Stimulated activated CD4-positive, alpha-beta T cell treated with anti-CD3 and anti-CD28 coated beads, TNF-alpha, amount 100 ng/mL, for 48 hours (primary cell): Measurements from ENCODE around the gene CSAD.
A peak's percentile ranks its signal among the peaks of the same experiment; 100 is the strongest.
"Not testable (repeated sequence)": the region's sequence is repeated elsewhere in the genome, so short reads cannot be mapped to it uniquely, and the experiment has no call there.

Experiments used
- DNase-seq, 3 donors: peaks; one replicate each; pipeline ENCODE4 v3.0.0-alpha.2; 2020; ENCODE audit warnings: low read depth in 3 of 3

The CSAD gene

DNA sequence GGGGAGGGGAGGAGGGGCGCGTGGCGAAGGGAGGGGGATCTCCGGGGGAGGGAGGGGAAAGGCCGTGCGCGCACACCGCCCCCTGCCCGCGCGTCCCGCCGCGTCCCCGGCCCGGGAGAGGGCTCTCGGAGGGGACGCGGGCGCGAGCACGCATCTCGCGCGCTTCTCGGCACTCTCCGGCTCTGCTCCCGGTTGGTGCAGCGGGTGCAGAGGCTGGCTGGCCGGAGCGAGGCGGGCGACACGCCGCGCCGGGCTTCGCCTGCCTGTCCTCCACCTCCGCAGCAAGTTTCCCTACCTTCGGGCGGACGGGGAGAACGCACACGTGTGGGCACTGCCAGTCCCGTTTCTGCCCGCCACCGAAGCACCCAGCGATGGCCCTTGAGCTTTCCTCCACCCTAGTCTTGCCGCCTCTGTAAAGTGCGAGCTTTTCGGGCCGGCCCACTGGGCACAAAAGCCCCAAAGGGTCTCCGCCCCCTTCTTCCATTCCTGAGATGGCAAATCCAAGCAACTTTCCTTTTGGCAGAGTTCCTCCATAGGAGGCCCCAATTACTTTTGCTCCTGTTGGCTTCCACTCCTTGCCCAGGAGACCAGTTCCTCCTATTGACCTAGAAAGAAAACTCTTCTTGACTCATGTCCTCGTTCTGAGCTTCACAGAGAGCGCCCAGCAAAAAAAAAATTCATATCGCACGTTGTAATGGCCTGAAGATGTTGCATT, 363 bp upstream of the CSAD start:
- peak; percentile 54 to 73 (median 71) for DNase-seq

DNA sequence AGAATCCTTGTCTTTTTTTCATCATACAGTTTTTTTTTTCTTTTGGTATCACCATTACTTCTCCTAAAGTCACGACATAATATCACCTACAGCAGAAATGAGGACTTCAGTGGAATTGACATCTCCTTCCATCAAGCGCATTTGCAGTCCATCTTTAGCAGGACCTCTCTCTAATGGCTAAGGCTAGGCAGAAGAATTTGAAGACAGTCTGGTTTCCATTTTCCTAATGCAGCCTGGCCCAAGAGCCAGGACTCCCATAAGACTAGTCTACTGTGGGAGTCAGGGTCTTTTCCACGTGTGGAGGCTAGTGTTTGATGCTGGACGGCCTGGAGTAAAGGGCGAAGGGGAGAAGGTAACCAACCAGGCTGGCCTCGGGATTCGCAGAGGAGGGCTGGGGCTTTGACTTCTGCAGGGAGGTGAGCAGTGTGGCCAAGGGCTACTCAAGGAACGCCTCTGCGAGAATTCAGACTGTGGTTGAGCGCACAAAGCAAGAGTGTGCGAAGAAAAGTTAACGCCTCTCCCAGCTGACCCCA, 972 bp downstream of the CSAD start:
- no peak for DNase-seq

DNA sequence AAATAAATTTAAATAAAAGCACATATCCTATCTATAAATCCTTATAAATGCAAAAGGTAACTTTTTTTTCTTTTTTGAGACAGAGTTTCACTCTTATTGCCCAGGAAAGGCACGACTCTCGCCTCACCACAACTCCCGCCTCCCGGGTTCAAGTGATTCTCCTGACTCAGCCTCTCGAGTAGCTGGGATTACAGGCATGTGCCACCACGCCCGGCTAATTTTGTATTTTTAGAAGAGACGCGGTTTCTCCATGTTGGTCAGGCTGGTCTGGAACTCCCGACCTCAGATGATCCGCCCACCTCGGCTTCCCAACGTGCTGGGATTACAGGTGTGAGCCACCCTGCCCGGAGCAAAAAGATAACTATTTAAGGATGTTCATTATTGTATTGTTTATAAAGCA, 1.9 kb downstream of the CSAD start:
- DNase-seq = not testable (repeated sequence)

DNA sequence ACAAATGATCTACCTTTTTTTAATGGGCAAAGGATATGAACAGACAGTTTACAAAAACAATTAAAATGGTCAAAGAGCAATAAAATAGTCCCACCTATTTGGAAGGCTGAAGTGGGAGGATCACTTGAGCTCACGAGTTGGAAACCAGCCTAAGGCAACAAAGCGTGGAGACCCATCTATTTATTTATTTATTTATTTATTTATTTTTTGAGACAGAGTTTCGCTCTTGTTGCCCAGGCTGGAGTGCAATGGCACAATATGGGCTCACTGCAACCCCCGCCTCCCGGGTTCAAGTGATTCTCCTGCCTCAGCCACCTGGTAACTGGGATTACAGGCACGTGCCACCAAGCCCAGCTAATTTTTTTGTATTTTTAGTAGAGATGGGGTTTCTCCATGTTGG, 3.3 kb downstream of the CSAD start:
- DNase-seq = not testable (repeated sequence)

DNA sequence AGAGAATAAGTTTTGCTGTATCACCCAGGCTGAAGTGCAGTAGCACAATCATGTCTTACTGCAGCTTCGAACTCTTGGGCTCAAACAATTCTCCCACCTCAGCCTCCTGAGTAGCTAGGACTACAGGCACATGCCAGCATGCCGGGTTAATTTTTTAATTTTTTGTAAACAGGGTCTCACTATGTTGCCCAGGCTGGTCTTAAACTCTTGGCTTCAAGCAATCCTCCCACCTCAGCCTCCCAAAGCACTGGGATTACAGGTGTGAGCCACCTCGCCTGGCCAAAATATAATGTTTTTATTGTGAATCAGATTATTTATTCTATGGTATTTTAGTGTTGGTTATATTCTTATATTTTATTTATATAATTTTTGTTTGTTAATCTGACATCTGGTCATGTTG, 4.0 kb downstream of the CSAD start:
- DNase-seq = no peak

DNA sequence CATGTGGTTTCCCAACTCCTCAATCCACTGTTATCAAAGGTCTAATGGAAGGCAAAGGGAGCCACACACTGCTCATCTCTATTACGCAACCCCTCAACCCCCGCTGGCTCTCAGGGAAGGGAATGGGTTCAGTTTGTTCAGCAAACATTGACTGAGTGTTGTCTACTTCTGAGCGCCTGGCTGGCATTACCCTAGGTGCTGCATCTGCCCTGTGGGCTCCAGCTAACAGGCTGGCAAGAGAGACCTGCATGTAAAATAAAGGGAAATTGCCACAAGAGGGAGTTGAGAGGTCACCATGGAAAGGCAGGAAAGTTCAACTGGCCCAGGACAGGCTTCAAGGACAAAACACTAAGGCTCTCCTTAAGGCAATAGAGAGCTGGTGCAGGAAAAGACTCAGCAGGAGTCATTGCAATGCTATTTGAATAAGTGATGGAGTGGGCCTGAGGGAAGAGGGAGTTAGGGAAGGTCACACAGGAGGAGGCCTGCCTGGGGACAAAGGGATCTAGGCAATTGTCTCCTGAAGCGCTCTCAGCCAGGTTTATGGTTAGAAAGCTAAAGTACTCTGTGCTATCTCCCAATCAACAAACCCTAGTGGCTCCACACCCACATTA, 5.7 kb downstream of the CSAD start:
- no peak for DNase-seq

DNA sequence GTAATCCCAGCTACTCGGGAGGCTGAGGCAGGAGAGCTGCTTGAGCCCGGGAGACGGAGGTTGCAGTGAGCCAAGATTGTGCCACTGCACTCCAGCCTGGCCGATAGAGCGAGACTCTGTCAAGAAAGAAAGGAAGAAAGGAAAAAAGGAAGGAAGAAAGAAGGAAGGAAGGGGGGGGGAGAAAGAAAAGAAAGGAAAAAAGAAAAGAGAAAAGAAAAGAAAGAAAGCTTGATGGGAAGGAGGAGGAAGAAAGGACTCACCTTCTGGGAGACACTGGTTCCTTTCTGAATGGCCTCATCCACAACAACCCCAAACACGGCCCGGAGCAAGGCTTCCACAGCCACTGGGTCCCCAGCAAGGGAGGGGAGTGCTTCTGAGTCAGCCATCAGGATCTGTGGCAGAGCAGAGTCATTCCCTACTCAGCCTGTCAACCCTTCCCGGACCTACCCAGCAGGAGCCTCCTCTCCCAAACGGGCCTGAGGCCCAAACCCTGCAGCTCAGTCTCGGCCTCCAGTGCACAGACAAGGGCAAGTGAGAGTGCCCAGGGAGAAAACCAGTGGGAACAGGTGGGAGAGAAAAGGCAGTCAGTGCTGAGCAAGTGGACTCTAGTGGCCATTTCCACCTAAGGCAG, 7.5 kb downstream of the CSAD start:
- no peak for DNase-seq

DNA sequence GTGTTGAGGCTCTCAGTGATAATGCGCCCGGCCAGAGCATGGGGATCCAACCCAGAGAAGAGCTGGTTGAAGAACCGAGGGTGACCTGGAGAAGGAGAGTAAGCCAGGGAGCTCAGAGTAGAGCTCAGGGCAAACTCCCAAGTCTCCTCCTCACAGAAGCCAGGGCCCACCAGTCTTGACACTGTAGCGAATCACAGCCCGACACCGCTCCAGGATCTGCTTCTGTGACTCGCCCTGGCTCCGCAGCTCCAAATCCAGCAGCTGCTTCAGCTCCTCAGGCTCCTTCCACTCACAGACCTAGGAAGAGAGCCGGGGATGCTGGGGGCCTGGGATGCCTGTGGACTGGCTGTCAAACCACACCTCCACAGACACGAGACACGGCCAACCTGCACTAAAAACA, 8.4 kb downstream of the CSAD start:
- no peak for DNase-seq

DNA sequence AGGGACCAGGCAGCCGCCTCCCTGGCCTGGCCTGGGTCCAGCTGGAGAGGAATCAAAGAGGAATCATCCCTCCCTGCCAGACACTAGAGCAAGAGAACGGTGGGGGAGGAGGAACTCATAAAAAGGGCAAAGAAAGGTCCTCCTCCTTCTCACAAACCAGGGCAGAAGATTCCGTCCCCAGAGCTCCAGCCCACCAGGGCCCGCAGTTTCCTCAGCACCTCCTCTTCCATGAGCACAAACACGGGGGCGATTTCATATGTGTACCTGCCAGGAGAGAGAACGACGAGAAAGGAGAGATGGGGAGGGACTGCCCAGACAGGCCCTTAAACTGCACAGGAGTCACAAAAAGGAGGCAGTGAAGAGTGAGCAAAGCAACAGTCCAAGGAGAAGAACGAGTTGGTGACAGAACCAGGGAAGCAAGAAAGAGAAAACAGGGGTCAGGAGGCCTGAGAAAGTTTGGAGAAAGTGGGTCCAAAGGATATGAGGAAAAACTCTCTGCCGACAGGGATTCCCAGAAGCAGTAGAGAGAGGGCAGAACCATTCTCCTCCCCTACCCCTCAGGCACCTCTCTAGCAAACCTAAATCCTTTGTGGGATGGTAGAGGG, 8.9 kb downstream of the CSAD start:
- DNase-seq = no peak

DNA sequence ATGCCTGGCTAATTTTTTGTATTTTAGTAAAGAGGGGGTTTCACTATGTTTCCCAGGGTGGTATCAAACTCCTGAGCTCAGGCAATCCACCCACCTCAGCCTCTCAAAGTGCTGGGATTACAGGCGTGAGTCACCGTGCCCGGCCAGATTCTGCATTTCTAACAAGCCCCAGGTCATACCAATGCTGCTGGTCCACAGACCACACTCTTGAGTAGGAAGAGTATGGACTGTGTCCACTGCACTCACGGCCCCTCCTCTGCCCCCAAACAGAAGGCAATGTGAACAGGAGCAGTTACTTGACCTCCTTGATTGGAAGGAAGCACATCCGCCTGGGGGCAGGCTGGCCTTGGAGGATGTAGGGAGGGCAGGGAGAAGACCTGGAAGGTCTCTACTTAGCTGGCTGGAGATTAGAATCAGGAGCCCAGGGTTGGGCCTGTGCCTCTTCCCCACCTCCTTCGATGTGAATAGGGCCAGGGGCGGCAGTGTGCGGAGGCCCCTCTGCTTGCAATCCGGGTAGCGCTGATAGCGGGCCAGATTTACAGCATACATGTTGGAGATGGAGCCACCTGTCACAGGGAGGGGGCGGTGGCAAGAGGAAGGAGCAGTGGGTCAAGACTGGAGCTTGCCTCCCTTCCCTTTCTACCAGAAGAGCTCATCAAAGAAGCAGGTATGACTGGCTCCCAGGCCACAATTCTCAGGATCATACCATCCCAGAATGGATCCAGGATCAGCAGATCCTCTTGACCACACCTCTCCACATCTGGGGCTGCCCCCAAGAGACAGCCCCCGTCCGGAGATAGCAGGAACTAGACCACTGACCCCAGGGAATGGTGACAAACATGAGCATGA, 9.6 kb downstream of the CSAD start:
- DNase-seq = no peak

DNA sequence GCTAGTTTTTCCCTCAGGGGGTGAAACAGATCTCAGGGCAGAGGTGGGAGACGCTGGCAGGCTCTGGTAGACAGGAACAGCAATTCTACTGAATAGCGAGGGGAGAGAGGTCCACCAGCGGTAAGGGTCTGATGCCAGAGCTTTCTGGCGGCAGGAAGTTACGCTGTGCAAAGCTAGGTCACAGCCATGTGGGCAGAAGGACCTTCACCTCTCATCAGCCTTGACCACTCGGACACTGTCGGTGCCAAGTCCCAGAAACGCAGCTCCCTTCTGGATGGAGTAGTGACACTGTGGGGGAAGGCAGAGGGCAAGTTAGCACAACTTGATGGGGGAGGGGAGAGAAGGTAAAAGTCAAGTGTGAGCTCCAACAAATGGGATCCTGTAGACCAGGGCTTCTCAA, 10.5 kb downstream of the CSAD start:
- no peak for DNase-seq

DNA sequence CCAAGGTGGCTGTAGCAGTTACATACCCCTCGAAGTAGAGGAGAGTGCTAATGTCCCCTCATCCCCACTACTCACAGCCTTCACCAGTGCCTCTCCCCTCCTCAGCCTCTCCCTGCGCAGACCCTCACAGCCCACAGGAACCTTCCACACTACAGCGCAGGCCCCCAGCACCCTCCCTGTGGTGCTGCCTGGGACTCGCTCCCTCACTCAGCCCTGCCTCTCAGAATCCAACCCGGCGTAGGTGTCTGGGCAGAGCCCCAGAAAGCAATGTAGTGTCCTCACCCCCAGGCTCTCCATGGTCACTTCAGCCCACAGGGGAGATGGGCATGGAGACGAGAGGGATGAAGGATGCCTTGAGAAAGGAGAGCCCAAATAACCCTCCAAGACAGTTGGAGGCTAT, 11.1 kb downstream of the CSAD start:
- DNase-seq = no peak

DNA sequence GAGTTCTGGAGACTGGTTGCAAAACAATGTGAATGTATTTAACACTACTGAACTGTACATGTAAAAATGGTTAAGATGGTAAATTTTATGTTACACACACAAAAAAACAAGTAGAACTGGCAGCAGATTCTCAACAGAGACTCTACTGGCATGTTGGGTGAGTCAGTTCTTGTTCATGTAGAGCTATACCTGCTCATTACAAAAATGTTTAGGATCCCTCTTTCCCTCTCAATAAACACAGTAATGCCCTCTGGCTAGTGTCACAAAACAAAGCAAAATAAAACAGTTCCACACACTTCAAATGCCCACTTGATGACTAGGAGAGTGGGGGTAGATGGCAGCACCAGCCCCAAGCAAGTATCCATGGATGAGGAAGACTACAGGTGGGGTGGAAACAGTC, 13.9 kb downstream of the CSAD start:
- DNase-seq = no peak

DNA sequence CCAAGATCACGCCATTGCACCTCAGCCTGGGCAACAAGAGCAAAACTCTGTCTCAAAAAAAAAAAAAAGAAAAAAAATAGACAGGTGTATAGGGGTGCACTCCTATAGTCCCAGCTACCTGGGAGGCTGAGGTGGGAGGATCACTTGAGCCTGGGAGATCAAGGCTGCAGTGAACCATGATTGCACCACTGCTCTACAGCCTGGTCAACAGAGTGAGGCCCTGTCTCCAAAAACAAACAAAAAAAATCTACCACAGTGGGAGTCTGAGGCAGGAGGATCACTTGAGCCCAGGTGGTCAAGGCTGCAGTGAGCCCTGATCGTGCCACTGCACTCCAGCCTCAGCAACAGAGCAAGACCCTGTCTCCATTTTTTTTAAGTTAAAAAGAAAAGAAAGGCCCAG, 17.7 kb downstream of the CSAD start:
- not testable (repeated sequence) for DNase-seq

DNA sequence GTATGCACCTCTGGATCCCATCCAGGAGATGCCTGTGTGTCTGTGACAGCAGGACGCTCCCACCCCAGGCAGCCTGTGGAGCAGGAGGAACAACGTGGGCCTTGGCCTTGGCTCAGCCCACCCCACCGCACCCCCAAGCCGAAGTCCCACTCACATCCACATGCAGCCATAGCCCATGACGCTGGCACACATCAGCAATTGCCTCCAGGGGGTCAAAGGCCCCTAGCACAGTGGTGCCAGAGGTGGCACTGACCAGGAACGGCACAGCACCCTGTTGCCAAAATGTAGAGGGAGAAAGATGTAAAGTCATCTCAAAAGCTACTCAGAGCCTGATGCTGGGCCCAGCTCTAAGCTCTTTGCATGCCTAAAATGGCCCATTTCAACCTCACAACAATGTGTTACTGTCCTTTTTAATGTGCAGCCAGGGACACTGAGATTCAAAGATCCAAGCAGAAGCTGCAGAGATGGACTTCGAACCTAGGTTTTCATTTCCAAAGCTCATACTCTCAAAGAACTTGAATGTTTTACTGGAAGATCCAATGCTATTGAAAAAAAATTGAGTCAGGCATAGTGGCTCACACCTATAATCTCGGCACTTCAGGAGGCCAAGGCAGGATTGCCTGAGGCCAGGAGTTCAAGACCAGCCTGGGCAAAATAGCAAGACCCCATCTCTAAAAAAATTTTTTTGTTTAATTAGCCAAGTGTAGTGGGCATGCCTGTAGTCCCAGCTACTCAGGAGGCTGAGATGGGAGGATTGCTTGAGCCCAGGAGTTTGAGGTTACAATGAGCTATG, 19.4 kb downstream of the CSAD start:
- DNase-seq = no peak

DNA sequence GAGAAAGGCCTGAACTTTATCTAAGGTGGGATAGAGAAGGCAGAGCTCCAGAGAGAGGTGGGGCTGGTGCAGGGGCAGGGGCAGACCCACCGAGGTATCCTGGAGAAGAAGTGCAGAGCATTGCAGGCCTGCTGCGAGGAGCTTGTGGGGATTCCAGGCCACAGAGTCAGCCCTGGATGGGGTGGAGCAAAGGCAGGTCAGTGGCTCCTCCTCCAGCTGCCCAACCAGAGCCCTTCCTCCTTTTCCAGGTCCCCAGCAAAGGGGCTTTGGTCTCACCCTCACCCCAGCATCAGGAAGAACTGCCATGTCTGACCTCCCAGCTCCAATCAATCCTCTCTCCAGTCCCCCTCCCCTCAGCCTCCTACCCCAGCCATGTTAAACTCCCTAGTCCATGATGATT, 20.1 kb downstream of the CSAD start:
- DNase-seq = no peak

DNA sequence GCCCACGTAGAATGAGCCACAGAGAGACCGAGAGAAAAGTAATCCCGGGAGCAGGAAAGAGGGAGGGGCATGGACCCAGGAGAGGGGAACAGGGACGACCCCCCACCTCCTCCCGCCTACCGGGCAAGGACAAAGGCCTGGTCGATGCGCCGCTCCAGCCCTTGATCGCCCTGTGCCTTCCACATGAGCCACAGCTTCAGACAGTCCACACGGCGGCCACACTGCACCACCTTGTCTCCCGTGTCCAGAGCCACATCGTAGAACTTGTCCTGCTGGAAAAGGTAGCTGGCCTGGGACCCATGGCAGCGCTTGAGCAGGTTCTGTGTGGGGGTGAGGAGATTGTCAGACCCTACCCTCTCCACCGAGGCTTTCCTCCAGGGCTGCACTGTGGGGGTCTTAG, 20.7 kb downstream of the CSAD start:
- no peak for DNase-seq

DNA sequence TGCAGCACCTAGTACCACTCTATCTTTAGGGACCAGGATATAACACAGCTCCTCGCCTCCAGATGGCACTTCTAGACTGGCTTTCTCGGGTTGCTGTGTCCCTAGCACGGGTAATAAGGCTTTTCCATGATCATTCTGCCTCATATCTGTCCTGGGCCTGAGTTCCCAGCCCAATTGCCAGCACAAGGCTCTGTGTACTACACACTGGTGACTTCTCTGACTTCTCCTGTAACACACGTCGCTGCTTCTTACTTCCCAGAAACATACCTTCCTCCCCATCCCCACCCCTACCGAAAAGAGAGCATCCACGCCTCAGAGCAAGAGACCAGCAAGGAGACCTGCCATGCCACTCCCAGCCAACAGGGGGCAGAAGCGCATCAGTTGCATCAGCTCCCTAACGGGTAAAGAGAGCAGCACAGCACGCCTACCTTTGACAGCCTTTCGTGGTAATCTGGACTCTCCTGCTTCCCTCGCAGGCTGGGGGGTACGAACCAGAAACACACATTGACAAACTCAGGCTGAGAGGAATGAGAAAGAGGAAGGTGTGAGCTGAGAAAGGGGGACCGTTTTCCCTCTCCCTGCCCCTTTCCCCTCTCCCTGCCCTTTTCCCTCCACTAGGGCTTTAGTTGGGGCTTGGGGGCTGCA, 21.4 kb downstream of the CSAD start:
- DNase-seq = peak; percentile 86 to 88 (median 87)

DNA sequence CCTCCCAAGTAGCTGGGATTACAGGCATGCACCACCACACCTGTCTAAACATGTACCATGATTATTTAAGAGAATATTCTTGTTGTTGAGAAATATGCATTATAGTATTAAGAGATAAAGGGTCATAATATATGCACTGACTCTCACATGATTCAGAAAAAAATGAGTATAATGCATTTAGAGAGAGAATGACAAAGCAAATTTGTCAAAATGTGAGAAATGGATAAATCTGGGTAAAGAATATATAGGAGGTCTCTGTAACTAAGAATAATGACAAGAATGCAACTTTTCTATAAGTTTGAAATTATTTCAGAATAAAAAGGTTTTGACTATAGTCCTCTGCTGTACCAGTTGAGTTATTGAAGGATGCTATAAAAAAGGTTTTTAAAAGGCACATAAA, 28.3 kb downstream of the CSAD start:
- DNase-seq = no peak

DNA sequence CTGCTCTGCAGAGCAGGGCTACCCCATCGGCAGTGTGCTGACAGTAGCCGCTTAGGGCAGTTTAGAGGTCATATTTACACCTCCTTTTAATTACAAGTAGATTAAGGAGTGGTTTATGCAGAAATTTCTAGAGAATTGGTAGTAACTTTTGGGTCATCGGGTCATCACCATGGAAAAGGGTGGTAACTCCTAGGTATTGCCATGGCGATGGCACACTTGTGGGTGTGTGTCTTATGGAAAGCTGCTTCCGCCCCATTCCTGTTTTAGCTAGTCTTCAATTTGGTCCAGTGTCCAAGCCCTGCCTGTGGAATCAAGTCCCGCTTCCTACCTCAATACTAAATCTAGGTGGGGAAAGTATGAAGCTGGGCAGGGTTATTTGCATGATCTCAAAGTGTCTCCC, 29.7 kb downstream of the CSAD start:
- no peak for DNase-seq
